ENCODE measurements around the gene TENM4. TPM values are rescaled to one million over a fixed set of nuclear protein-coding genes. Genes with fewer than 3 reads are reported as not detected.

TENM4 gene
- total RNA-seq, 4 donors from 2014 or later = 0.02 to 0.82 (median 0.23) TPM

GRCh38 chr11:79290761-79291160, 150.1 kb downstream of the TENM4 start:
- in situ Hi-C loops (cut with MboI; ENCODE audit: low sequenced_read_pairs in 4 of 4) = no loop called here
- Histone ChIP-seq H3K9me3 (no peaks in the 10 kb centered on the region), H3K4me3 (no peak overlapping the region), H3K36me3 (no peaks in the 10 kb centered on the region), H3K27ac (no peak overlapping the region), H3K27me3 (no peaks in the 10 kb centered on the region), H3K4me1 (no peaks in the 10 kb centered on the region)
- DNase-seq (no peak), ATAC-seq (no peak)
- TF ChIP-seq CTCF (IDR thresholded peaks at IDR 0.05 in 4 of 5, conservative IDR thresholded peaks at IDR 0.05 in 1 of 5) (no peak), POLR2A (IDR thresholded peaks at IDR 0.05) (no peak)
- intact Hi-C loops (cut with DNase I; ENCODE audit: low total_unique reads) = no loop called here

DNA sequence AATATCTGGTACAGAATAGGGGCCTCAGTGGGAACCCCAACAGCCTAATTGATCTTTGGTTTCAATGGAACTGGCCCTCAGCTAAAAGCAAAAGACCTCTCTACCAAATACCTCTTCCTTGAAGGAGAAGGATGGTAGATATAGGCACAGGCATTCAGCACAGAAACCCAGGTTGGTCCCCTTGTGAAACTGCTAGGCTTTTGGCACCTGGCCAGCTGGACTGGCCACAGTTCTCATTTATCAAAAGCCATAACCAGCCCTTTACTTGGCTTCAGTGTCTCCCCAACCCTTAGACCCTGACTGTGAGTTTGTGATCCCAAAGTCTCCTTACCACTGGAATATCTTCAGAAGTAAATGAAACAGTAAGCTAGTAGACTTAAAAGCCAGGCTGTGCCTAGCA, 152.9 kb downstream of the TENM4 start:
- TF ChIP-seq POLR2A (IDR thresholded peaks at IDR 0.05) (no peak), CTCF (IDR thresholded peaks at IDR 0.05 in 4 of 5, conservative IDR thresholded peaks at IDR 0.05 in 1 of 5) (no peak)
- H3K27me3 ChIP-seq = no peaks in the 10 kb centered on the region
- DNase-seq = no peak
- H3K36me3 ChIP-seq = no peaks in the 10 kb centered on the region
- H3K4me1 ChIP-seq = no peaks in the 10 kb centered on the region
- intact Hi-C loops (cut with DNase I; ENCODE audit: low total_unique reads) = no loop called here
- no peaks in the 10 kb centered on the region for H3K9me3 ChIP-seq
- H3K27ac ChIP-seq = no peak overlapping the region
- no peak overlapping the region for H3K4me3 ChIP-seq
- ATAC-seq = no peak
- in situ Hi-C loops (cut with MboI; ENCODE audit: low sequenced_read_pairs in 4 of 4) = no loop called here

- no peaks in the 10 kb centered on the region for H3K36me3 ChIP-seq
- DNase-seq (no peak), ATAC-seq (no peak)
- no peak overlapping the region for H3K4me3 ChIP-seq
- TF ChIP-seq CTCF (IDR thresholded peaks at IDR 0.05 in 4 of 5, conservative IDR thresholded peaks at IDR 0.05 in 1 of 5) = no peak
- TF ChIP-seq POLR2A (IDR thresholded peaks at IDR 0.05) = no peak
- intact Hi-C loops (cut with DNase I; ENCODE audit: low total_unique reads) = no loop called here
- H3K27ac ChIP-seq = no peak overlapping the region
- no peaks in the 10 kb centered on the region for H3K9me3 ChIP-seq
- no peaks in the 10 kb centered on the region for H3K27me3 ChIP-seq
- in situ Hi-C loops (cut with MboI; ENCODE audit: low sequenced_read_pairs in 4 of 4) = no loop called here
- no peaks in the 10 kb centered on the region for H3K4me1 ChIP-seq
Measured at GRCh38 chr11:79285756-79286155, 155.1 kb downstream of the TENM4 start.

GRCh38 chr11:79276736-79277325, 164.0 kb downstream of the TENM4 start:
- no peak for DNase-seq
- no peaks in the 10 kb centered on the region for H3K9me3 ChIP-seq
- no peaks in the 10 kb centered on the region for H3K36me3 ChIP-seq
- intact Hi-C loops (cut with DNase I; ENCODE audit: low total_unique reads) (no loop called here), in situ Hi-C loops (cut with MboI; ENCODE audit: low sequenced_read_pairs in 4 of 4) (no loop called here)
- no peak overlapping the region for H3K27ac ChIP-seq
- ATAC-seq = no peak
- H3K4me3 ChIP-seq = no peak overlapping the region
- TF ChIP-seq POLR2A (IDR thresholded peaks at IDR 0.05) (no peak), CTCF (IDR thresholded peaks at IDR 0.05 in 4 of 5, conservative IDR thresholded peaks at IDR 0.05 in 1 of 5) (no peak)
- H3K4me1 ChIP-seq = peaks cover 0 to 5% of the 10 kb centered on the region in 2 donors
- H3K27me3 ChIP-seq = no peaks in the 10 kb centered on the region

All from gastrocnemius medialis (tissue), 4 donors.